Retinal pigment epithelial cell (primary cell): ENCODE results near the gene NFX1.

Source experiments
- DNase-seq: peaks from one replicate; pipeline ENCODE4 v3.0.0-alpha.2; 2010; ENCODE audit warnings: low read depth
- H3K4me3 ChIP-seq: 2 replicates; pipeline ENCODE4 v1.5.1; 2011; ENCODE audit warnings: mild to moderate bottlenecking, low read length, control low read depth, moderate library complexity
- TF ChIP-seq, protein P1 (sequence below): conservative IDR thresholded peaks from 2 replicates; pipeline ENCODE4 v1.5.1; 2011; ENCODE audit warnings: low read depth, low read length, control low read depth, inconsistent platforms

NFX1 gene

DNA sequence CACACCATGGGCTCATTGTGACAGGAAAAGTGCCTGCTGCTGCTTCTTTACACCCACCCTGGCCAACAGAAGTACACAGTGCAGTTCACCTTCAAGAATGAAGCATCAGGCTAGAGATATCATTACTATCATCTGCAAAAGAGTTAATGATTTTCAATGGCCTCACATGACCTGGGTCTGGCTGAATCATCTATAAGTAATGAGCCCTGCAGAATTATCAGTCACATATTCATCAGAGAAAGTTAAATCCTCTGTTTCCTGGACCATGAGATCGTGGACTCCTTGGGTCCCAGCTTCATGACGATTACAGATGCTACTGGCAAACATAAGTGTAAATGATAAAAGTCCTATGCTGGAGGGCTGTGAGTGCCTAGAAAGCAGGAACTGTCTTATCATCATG, 34.1 kb upstream of the NFX1 start:
- no peak for DNase-seq
- TF ChIP-seq, protein P1, sequence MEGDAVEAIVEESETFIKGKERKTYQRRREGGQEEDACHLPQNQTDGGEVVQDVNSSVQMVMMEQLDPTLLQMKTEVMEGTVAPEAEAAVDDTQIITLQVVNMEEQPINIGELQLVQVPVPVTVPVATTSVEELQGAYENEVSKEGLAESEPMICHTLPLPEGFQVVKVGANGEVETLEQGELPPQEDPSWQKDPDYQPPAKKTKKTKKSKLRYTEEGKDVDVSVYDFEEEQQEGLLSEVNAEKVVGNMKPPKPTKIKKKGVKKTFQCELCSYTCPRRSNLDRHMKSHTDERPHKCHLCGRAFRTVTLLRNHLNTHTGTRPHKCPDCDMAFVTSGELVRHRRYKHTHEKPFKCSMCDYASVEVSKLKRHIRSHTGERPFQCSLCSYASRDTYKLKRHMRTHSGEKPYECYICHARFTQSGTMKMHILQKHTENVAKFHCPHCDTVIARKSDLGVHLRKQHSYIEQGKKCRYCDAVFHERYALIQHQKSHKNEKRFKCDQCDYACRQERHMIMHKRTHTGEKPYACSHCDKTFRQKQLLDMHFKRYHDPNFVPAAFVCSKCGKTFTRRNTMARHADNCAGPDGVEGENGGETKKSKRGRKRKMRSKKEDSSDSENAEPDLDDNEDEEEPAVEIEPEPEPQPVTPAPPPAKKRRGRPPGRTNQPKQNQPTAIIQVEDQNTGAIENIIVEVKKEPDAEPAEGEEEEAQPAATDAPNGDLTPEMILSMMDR, result no peak
- no peak overlapping the region for H3K4me3 ChIP-seq

DNA sequence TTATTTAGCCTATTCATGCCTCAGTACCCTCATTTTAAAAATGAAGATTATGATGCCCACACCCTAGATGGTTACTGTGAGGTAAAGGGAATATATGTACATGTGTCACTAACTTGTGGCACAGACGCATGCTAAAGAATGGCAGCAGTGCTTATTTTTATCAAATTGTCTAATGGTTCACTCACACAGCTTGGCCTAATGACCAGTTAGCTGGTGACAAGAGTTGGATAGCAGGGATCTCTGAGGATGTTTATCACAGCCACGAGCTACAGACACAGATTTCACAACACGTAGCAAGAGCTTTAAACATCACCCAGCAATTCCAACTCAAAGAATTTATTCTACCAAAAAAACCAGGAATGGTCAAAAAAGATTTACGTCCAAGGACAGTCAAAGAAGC, 33.0 kb upstream of the NFX1 start:
- TF ChIP-seq, protein P1, result no peak
- no peak overlapping the region for H3K4me3 ChIP-seq
- DNase-seq, result no peak

DNA sequence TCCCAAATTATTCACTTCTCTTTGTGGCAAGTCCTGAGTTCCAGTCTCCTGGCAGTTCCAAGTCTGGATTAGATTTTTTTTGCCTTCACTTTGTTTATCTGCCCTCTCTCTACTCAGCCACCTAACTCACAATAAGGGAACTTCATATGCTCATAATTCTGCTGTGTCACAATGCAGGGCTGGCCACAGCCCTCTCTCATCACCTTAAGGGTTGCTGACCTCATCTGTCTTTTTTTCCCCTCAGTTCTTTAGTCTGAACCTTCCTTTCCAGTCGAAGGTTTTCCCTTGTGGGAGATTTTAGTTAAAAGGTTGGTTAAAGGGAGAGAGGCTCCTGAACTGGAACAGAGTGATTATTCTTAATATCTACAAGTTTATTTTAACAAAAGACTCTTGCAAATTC, 29.9 kb upstream of the NFX1 start:
- no peak overlapping the region for H3K4me3 ChIP-seq
- TF ChIP-seq, protein P1, result no peak
- DNase-seq, result no peak

DNA sequence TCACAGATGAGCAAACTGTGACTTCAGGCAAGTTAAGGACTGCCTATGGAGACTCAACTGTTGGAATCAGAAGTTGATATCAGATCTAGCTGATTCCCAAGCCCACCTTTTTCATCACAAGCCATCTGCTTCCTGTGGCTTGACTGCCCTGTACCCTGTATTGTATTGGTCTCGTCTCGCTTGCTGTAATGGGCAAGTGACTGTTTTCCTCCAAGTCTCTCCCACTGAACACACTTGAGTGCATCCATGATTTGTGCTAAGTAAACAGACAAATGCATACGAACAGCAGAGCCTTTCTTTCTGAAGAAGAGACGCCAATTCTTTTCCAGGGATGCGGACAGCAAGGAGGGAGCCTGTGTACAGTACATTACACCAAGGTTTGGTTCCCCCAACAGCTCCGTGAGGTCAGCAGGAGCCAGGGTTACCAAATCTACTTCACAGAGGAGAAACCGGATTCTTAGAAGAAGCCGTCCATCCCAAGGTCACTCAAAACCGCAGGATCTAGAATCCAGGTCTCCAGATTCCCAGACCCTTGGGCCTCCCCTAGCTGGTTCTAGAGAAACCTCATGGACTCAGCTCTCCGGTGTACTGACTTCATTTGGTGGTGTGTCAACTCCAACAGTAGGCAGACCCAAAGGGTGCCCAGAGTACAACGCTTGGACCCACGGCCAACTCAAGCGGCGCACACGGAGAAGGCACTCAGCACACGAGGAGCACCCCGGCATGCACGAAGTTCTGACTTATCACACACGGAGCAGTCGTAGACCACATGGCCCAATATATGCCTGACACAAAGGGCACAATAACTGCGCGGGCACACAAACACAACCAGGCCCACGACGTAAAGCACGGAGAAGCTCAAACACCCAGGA, 26.9 kb upstream of the NFX1 start:
- peak overlapping the region; percentile 99 for H3K4me3 ChIP-seq
- TF ChIP-seq, protein P1, result no peak
- no peak for DNase-seq

DNA sequence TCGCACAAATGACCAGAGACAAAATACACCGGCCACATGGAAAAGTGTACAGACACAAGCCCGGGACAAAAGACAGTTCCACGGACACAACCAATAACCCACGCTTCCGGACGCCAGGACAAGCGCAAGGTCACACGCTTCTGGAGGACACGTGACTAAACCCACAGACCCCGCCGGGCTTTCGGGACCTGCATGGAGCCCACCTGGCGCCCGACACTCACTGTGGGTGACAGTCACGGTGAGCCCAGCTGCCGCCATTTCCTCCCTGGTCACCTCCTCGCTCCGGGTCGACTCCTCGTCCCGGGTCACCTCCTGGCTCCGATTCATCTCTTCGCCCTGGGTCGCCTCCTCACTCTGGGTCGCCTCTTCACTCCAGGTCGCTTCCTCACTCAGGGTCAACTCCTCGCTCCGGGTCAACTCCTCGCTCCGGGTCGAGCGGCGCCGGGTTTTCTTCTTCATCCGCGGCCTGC, 26.3 kb upstream of the NFX1 start:
- DNase-seq, result no peak
- H3K4me3 ChIP-seq, result peak overlapping the region; percentile 99
- TF ChIP-seq, protein P1, result no peak

DNA sequence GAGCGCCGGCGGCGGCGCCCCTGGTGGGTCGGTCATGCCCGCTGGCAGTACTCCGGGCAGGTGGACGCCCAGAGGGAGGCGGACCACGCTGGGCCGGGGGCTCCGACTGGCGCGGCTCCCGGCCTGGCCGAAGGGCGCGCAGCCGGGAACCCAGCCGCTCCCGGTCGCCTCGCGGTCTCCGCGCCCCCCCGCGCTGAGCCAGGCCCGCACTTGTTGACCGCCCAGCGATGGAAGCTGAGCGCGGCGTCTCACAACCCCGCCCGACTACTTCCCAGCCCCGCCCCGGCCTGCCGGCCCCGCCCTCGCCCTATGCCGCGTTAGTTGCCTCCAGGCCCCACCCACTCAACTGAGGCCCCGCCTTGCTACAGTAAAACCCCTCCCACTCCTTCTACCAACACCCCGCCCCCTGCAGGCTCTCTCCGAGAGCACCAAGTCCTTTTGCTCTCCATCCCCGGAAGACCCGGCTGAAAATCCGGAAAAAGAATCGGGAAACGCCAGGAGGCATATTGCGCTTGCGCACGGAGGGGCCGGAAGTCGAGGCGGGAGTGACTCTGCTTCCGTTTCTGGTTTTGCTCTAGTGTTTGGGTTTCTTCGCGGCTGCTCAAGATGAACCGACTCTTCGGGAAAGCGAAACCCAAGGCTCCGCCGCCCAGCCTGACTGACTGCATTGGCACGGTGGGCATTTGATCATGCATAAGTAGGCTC, 25.7 kb upstream of the NFX1 start, which contains the start of the genes BAG1 and CHMP5:
Gene BAG1 (minus strand): TSS at position 236 of the 705 bp plus-strand sequence.
Gene CHMP5 (plus strand): TSS at position 577 of the 705 bp plus-strand sequence. CDS start 30 bp downstream, at position 607.
- DNase-seq, result peak; percentile 96
- peak within 1 kb of the TSS; percentile 99 for H3K4me3 ChIP-seq
- TF ChIP-seq, protein P1, result peak; percentile 38
